NT2/D1 (cell line): Measurements from ENCODE around the gene PDE7B.

ENCODE experiments used
- DNase-seq: peaks from one replicate; pipeline ENCODE4 v3.0.0-alpha.2; 2011; ENCODE audit warnings: low read depth, low spot score
- H3K27me3 ChIP-seq: 2 replicates; pipeline ENCODE4 v1.6.0; 2011; ENCODE audit warnings: mild to moderate bottlenecking; ENCODE audit not compliant: insufficient read length, insufficient read depth
- H3K36me3 ChIP-seq: 2 replicates; pipeline ENCODE4 v1.6.1; 2011; ENCODE audit warnings: mild to moderate bottlenecking, low read length, mixed read lengths; ENCODE audit not compliant: insufficient read depth, insufficient read length
- H3K4me1 ChIP-seq: 2 replicates; pipeline ENCODE4 v1.5.1; 2011; ENCODE audit not compliant: insufficient read depth, insufficient read length
- H3K4me3 ChIP-seq: 2 replicates; pipeline ENCODE4 v1.5.1; 2011; ENCODE audit warnings: low read depth; ENCODE audit not compliant: insufficient read length
- H3K9ac ChIP-seq: 2 replicates; pipeline ENCODE4 v1.6.0; 2011; ENCODE audit warnings: low read depth; ENCODE audit not compliant: insufficient read length
- H3K9me3 ChIP-seq: 2 replicates; pipeline ENCODE4 v1.5.1; 2011; ENCODE audit warnings: mild to moderate bottlenecking, low read length; ENCODE audit not compliant: insufficient read depth
- SUZ12 ChIP-seq: IDR thresholded peaks from 2 replicates; pipeline ENCODE4 v1.6.1; 2011; ENCODE audit not compliant: insufficient read length, insufficient read depth; ENCODE audit errors: extremely low read depth
- YY1 ChIP-seq: IDR thresholded peaks from 2 replicates; pipeline ENCODE4 v1.6.1; 2011; ENCODE audit not compliant: insufficient read length, insufficient read depth
- ZNF274 ChIP-seq: IDR thresholded peaks from 2 replicates; pipeline ENCODE4 v1.6.1; 2011; ENCODE audit warnings: mild to moderate bottlenecking, low read depth, low read length

The PDE7B gene

DNA sequence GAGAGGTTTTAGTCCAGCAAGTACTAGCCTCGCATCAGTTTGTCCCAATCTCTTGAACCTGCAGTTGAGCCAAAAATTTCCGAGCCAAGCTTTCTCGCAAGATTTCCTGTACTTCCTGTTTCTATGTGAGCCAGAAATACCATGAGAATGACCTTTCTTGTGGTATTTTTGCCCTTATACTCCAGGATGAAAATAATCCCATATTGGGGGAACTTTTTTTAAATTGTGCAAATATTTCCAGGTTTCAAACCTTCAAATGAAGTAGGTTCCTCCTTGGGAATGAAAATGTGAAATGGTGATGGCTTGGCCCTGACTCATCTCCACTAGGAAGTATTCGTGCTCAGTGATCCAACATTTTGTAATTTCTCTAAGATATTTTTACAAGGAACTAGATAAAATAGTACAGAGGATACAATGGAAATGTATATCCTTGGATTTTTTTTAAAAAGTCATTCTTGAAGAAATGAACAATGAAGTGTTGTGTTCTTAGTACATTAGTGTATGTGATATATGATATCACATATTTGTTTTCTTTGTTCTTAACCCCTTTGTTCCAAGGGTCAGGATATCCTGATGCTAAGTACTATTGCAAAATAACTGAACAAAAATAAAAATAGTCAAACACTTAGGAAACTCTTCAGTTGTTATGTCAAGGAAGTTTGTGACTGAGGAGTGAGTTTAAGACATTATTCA lies 184.0 kb downstream of the PDE7B start:
- Histone ChIP-seq H3K9ac (no peak overlapping the region), H3K9me3 (no peaks in the 10 kb centered on the region), H3K36me3 (no peaks in the 10 kb centered on the region), H3K4me3 (no peak overlapping the region), H3K27me3 (no peaks in the 10 kb centered on the region), H3K4me1 (no peaks in the 10 kb centered on the region)
- DNase-seq = no peak
- no peak for TF ChIP-seq SUZ12
- TF ChIP-seq ZNF274 = no peak
- TF ChIP-seq YY1 = no peak

DNA sequence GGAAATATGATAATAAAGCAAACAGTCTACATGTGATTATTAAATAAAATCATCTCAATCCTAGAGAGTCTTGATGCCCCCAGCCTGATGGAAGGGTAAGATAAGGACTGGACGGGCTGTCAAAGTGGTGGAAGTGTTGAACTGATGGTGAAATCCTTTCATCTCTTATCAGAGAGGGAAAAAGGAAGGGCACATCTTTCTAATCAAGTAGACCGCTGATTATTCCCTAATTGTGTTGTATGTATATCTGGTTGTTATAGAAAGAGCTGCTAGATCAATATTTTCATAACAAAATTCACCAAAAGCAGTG lies 184.5 kb downstream of the PDE7B start:
- Histone ChIP-seq H3K36me3 (no peaks in the 10 kb centered on the region), H3K27me3 (no peaks in the 10 kb centered on the region), H3K4me3 (no peak overlapping the region), H3K9ac (no peak overlapping the region), H3K4me1 (no peaks in the 10 kb centered on the region), H3K9me3 (no peaks in the 10 kb centered on the region)
- DNase-seq = no peak
- TF ChIP-seq ZNF274 = no peak

- no peak overlapping the region for H3K4me3 ChIP-seq
- H3K36me3 ChIP-seq = no peaks in the 10 kb centered on the region
- no peak overlapping the region for H3K9ac ChIP-seq
- TF ChIP-seq SUZ12 = no peak
- no peak for TF ChIP-seq YY1
- TF ChIP-seq ZNF274 = no peak
- H3K9me3 ChIP-seq = no peaks in the 10 kb centered on the region
- no peaks in the 10 kb centered on the region for H3K27me3 ChIP-seq
- no peaks in the 10 kb centered on the region for H3K4me1 ChIP-seq
- no peak for DNase-seq
Observed at GRCh38 chr6:136036601-136037000, 185.1 kb downstream of the PDE7B start.

DNA sequence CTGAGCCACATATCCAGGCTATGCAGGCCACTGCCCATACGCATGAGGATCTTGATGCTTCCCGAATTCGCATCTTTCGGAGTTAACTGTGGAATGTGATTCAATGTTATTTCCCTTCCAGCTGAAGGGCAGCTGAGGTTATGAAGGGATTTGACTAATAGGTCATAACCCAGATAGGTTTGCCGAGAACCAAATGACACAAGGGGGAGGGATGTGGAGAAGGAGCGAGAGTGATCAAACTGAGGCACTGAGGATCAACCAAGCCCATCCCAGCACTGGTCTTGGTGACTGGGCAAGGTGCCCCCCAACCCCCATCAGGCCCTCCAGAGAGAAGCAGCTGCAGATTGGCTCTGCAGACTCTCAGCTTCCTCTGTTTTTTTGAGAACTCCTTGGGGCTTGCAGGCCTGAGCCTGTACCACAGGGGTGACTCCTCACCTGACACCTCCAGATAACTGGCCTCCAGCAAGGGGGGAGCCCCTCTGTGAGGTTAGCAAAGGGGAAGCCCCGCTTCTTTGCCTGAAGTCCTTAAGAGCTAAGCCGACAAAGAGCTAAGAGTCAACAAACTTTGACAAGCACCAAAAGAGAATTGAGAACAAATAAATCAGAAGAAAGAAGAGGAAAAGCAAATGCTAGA lies 185.9 kb downstream of the PDE7B start:
- Histone ChIP-seq H3K4me1 (no peaks in the 10 kb centered on the region), H3K9ac (no peak overlapping the region), H3K36me3 (no peaks in the 10 kb centered on the region), H3K27me3 (no peaks in the 10 kb centered on the region), H3K4me3 (no peak overlapping the region), H3K9me3 (no peaks in the 10 kb centered on the region)
- TF ChIP-seq ZNF274 (no peak), YY1 (no peak), SUZ12 (no peak)
- DNase-seq = no peak

GRCh38 chr6:136037876-136038460 lies 186.5 kb downstream of the PDE7B start:
- H3K27me3 ChIP-seq = no peaks in the 10 kb centered on the region
- H3K4me1 ChIP-seq = no peaks in the 10 kb centered on the region
- no peaks in the 10 kb centered on the region for H3K36me3 ChIP-seq
- no peak overlapping the region for H3K9ac ChIP-seq
- H3K4me3 ChIP-seq = no peak overlapping the region
- DNase-seq = no peak
- TF ChIP-seq SUZ12 = no peak
- TF ChIP-seq YY1 = no peak
- TF ChIP-seq ZNF274 = no peak
- no peaks in the 10 kb centered on the region for H3K9me3 ChIP-seq

- H3K36me3 ChIP-seq = no peaks in the 10 kb centered on the region
- no peak overlapping the region for H3K9ac ChIP-seq
- no peak overlapping the region for H3K4me3 ChIP-seq
- no peak for TF ChIP-seq ZNF274
- TF ChIP-seq YY1 = no peak
- TF ChIP-seq SUZ12 = no peak
- no peaks in the 10 kb centered on the region for H3K9me3 ChIP-seq
- no peaks in the 10 kb centered on the region for H3K27me3 ChIP-seq
- H3K4me1 ChIP-seq = no peaks in the 10 kb centered on the region
- DNase-seq = no peak
Observed at GRCh38 chr6:136038531-136038930, 187.0 kb downstream of the PDE7B start.

- H3K4me3 ChIP-seq = no peak overlapping the region
- no peaks in the 10 kb centered on the region for H3K36me3 ChIP-seq
- DNase-seq = no peak
- no peaks in the 10 kb centered on the region for H3K9me3 ChIP-seq
- TF ChIP-seq SUZ12 = no peak
- TF ChIP-seq ZNF274 = no peak
- no peak for TF ChIP-seq YY1
- no peaks in the 10 kb centered on the region for H3K4me1 ChIP-seq
- H3K9ac ChIP-seq = no peak overlapping the region
- H3K27me3 ChIP-seq = no peaks in the 10 kb centered on the region
Observed at GRCh38 chr6:136039185-136039584, 187.7 kb downstream of the PDE7B start.
